ENCODE results near the gene RAB25. TPM values are rescaled to one million over a fixed set of nuclear protein-coding genes. Genes with fewer than 3 reads are reported as not detected.
A peak's percentile ranks its signal among the peaks of the same experiment; 100 is the strongest.

The RAB25 gene
- total RNA-seq, 1 experiment from 2014 or later: 141 TPM

DNA sequence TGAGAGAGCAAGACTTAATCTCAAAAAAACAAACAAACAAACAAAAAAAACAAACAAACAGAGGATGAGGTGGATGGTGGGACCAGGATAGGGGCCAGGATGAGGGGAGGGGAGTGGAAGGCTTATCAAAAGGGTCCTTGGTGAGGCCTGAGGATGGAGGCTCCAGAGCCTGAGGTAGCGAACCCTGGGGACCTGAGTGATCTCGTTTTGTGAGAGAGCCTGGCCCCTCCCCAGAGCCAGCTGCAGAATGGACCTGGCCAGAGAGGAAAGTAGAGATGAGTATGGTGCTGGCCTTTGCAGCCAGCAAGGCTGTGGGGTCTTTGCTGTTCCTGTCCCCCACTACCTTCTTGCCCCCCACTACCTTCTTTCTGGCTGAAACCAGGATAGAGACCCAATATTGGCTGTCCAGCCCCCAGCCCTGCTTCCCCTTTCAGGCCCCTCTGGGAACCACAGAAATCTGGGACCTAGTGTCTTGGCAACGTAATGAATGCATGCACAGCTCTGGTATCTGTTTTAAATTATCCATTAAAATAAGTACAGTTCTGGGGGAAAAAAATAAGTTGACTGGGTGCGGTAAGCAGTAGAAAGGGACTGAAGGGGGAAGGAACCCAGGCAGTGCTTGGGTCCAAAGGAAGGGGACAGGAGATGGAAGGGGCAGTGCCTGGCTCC, 52.5 kb downstream of the RAB25 start:
- Histone ChIP-seq H3K36me3 (ENCODE audit: control insufficient read depth, insufficient read depth, low read length) (no peaks in the 10 kb centered on the region), H3K9me3 (no peaks in the 10 kb centered on the region), H3K4me3 (ENCODE audit: low read depth, low read length) (no peak overlapping the region), H3K4me1 (peaks cover 26% of the 10 kb centered on the region), H3K27me3 (replicated peaks; ENCODE audit: control insufficient read depth, insufficient read depth, low read length) (no peaks in the 10 kb centered on the region)
- ChIA-PET POLR2A (interaction anchor here (0.6 to 0.8 kb wide), 2 partner anchors 14 to 224 kb away, joined by 3 read pairs; no protein-coding TSS in a partner anchor), CTCF (interaction anchor here (1.6 to 2.8 kb wide), 2 partner anchors 10 to 112 kb away, joined by 6 to 15 read pairs; no protein-coding TSS in a partner anchor)
- Mint-ChIP-seq H3K27me3 (ENCODE audit: insufficient read depth, unreplicated experiment) (no peaks in the 10 kb centered on the region), H3K36me3 (ENCODE audit: insufficient read depth, unreplicated experiment) (peaks cover 12% of the 10 kb centered on the region), H3K9me3 (ENCODE audit: unreplicated experiment) (no peaks in the 10 kb centered on the region), H3K4me1 (ENCODE audit: low read depth, unreplicated experiment) (peaks cover 21% of the 10 kb centered on the region), H3K27ac (ENCODE audit: unreplicated experiment) (no peak overlapping the region), H3K4me3 (ENCODE audit: unreplicated experiment) (peak overlapping the region; percentile 95)
- intact Hi-C loops (cut with micrococcal nuclease; ENCODE audit: unreplicated experiment): no loop called here
- TF ChIP-seq, protein P1, sequence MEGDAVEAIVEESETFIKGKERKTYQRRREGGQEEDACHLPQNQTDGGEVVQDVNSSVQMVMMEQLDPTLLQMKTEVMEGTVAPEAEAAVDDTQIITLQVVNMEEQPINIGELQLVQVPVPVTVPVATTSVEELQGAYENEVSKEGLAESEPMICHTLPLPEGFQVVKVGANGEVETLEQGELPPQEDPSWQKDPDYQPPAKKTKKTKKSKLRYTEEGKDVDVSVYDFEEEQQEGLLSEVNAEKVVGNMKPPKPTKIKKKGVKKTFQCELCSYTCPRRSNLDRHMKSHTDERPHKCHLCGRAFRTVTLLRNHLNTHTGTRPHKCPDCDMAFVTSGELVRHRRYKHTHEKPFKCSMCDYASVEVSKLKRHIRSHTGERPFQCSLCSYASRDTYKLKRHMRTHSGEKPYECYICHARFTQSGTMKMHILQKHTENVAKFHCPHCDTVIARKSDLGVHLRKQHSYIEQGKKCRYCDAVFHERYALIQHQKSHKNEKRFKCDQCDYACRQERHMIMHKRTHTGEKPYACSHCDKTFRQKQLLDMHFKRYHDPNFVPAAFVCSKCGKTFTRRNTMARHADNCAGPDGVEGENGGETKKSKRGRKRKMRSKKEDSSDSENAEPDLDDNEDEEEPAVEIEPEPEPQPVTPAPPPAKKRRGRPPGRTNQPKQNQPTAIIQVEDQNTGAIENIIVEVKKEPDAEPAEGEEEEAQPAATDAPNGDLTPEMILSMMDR (IDR thresholded peaks at IDR 0.05; ENCODE audit: insufficient read depth in 1 of 2, low read depth in 1 of 2, low read length in 1 of 2, severe bottlenecking in 1 of 2, unreplicated experiment in 1 of 2): no peak
- DNase-seq: no peak
- no TSS peak for BruUV-seq (replicated peaks)

DNA sequence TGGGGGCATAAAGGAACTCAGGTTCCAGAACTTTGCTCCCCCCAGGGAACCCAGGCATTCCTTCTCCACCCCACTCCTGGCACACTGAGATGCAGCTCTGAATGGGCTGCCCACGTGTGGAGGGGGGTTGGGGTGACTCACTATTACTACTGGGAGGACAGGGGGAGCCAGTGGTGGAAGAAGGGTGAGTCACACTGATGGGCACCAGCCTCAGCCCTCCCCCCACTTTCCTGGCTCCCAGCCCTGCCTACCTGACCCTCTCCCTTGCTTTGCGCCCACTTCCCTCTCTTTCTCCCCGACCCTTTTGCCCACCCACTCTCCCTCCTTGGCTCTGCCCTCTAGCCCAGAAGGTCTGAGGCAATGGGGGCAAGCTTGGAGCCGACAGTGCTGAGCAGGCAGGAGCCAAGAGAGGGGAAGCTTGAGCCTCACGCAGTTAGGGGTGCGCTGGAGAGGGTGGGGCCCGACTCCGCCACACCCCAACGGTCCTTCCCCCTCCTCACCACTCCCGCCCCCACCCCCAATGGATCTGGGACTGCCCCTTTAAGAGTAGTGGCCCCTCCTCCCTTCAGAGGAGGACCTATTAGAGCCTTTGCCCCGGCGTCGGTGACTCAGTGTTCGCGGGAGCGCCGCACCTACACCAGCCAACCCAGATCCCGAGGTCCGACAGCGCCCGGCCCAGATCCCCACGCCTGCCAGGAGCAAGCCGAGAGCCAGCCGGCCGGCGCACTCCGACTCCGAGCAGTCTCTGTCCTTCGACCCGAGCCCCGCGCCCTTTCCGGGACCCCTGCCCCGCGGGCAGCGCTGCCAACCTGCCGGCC, 53.4 kb downstream of the RAB25 start, which contains the start of gene LMNA:
Gene LMNA, plus strand, starts transcription at position 611 of the 818 bp plus-strand sequence. CDS start 208 bp downstream, outside the sequence.
- TF ChIP-seq, protein P1 (IDR thresholded peaks at IDR 0.05; ENCODE audit: insufficient read depth in 1 of 2, low read depth in 1 of 2, low read length in 1 of 2, severe bottlenecking in 1 of 2, unreplicated experiment in 1 of 2): no peak
- BruUV-seq (replicated peaks): no TSS peak

More for the DNA sequence above, 53.4 kb downstream of the RAB25 start, which contains the start of gene LMNA:
- Histone ChIP-seq H3K4me1 (peaks cover 35% of the 10 kb centered on the region), H3K36me3 (ENCODE audit: control insufficient read depth, insufficient read depth, low read length) (no peaks in the 10 kb centered on the region), H3K9me3 (no peaks in the 10 kb centered on the region), H3K27me3 (replicated peaks; ENCODE audit: control insufficient read depth, insufficient read depth, low read length) (no peaks in the 10 kb centered on the region), H3K4me3 (ENCODE audit: low read depth, low read length) (peak within 1 kb of the TSS; percentile 98)
- H3K9me3 Mint-ChIP-seq (ENCODE audit: unreplicated experiment): no peaks in the 10 kb centered on the region
- peak; percentile 83 for DNase-seq
- peaks cover 12% of the 10 kb centered on the region for H3K36me3 Mint-ChIP-seq (ENCODE audit: insufficient read depth, unreplicated experiment)
- intact Hi-C loops (cut with micrococcal nuclease; ENCODE audit: unreplicated experiment): loop anchor here (1.0 kb wide), 2 partner anchors 8 to 9 kb away; no protein-coding TSS in a partner anchor
- peaks cover 26% of the 10 kb centered on the region for H3K4me1 Mint-ChIP-seq (ENCODE audit: low read depth, unreplicated experiment)
- no peaks in the 10 kb centered on the region for H3K27me3 Mint-ChIP-seq (ENCODE audit: insufficient read depth, unreplicated experiment)
- ChIA-PET POLR2A (interaction anchor here (0.8 to 2.0 kb wide), 3 partner anchors 8 to 16 kb away, joined by 3 to 16 read pairs (median 13); no protein-coding TSS in a partner anchor), CTCF (interaction anchor here (0.7 to 5.9 kb wide), 6 partner anchors 9 to 332 kb away, joined by 4 to 43 read pairs (median 7); no protein-coding TSS in a partner anchor)
- peak within 1 kb of the TSS; percentile 63 for H3K27ac Mint-ChIP-seq (ENCODE audit: unreplicated experiment)
- H3K4me3 Mint-ChIP-seq (ENCODE audit: unreplicated experiment): peak within 1 kb of the TSS; percentile 95

Measured in Caco-2 (cell line).